ENCODE data around the gene BRCA2. TPM values are rescaled to one million over a fixed set of nuclear protein-coding genes. Genes with fewer than 3 reads are reported as not detected.
A peak's percentile ranks its signal among the peaks of the same experiment; 100 is the strongest.

Gene BRCA2
- total RNA-seq: 4.8 TPM

DNA sequence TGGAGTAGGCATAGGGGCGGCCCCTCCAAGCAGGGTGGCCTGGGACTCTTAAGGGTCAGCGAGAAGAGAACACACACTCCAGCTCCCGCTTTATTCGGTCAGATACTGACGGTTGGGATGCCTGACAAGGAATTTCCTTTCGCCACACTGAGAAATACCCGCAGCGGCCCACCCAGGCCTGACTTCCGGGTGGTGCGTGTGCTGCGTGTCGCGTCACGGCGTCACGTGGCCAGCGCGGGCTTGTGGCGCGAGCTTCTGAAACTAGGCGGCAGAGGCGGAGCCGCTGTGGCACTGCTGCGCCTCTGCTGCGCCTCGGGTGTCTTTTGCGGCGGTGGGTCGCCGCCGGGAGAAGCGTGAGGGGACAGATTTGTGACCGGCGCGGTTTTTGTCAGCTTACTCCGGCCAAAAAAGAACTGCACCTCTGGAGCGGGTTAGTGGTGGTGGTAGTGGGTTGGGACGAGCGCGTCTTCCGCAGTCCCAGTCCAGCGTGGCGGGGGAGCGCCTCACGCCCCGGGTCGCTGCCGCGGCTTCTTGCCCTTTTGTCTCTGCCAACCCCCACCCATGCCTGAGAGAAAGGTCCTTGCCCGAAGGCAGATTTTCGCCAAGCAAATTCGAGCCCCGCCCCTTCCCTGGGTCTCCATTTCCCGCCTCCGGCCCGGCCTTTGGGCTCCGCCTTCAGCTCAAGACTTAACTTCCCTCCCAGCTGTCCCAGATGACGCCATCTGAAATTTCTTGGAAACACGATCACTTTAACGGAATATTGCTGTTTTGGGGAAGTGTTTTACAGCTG, at the start of gene BRCA2, which contains the start of gene ZAR1L:
TSS of gene BRCA2 (plus strand) at position 271 of the 790 bp plus-strand sequence. CDS start 953 bp downstream, outside the sequence.
TSS of gene ZAR1L (minus strand) at position 126 of the 790 bp plus-strand sequence. CDS start 3,438 bp downstream, outside the sequence.
- peak; percentile 97 for DNase-seq

DNA sequence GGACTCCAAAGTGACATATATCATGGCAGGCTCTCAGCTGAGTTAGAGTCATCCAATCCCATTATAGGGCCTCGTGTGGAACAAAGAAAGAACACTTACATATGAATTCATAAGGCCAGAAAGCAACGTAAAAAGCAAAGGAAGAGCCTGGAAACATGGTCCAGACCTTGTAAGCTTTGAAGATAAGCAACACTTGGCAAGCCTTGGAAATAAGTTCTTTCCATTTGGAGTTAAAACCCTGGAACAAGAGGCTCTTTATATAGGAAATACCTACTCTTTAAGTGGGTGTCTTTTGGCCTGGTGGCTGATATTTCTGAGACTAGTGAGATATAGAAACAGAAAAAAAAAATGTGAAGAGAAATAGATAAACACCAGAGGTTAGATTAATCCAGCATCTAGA, 49.6 kb upstream of the BRCA2 start:
- no peak for DNase-seq

GRCh38 chr13:32266130-32266529, 49.2 kb upstream of the BRCA2 start:
- DNase-seq: no peak

DNA sequence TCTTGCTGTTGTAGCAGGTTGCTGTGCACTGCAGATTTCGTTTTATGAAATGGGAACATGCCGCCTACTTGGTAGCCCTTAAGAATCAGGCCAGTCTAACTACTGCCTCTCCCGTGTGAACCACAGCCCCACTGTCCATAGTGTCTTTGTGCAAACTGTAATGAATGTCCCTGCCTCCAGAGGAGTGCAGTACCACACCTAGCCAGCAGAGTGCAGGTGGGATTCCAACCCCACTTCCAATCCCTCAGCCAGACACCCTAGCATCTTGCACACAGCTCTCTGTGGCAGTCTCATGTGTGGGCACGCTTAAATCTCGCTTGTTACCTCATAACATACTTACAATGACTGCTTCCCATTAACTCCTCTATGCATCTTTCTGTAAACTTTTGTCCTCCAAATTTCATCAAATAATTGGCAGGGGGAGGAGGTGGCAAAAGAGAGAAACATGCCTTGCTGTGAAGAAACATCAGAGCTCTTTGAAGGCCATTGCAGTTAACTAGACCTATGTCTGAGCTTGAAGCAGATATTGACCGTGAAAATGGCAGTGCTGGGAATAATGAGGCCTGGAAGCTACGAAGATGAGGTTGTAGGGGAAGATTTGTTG, 47.4 kb upstream of the BRCA2 start:
- no peak for DNase-seq

- DNase-seq: peak; percentile 20
These were observed 43.2 kb upstream of the BRCA2 start for GRCh38 chr13:32272021-32272683.

- DNase-seq: no peak
These were observed 37.5 kb upstream of the BRCA2 start for GRCh38 chr13:32277839-32278238.

- no peak for DNase-seq
These were observed 36.9 kb upstream of the BRCA2 start for GRCh38 chr13:32278426-32278825.

GRCh38 chr13:32281096-32281495, 34.2 kb upstream of the BRCA2 start:
- no peak for DNase-seq

DNA sequence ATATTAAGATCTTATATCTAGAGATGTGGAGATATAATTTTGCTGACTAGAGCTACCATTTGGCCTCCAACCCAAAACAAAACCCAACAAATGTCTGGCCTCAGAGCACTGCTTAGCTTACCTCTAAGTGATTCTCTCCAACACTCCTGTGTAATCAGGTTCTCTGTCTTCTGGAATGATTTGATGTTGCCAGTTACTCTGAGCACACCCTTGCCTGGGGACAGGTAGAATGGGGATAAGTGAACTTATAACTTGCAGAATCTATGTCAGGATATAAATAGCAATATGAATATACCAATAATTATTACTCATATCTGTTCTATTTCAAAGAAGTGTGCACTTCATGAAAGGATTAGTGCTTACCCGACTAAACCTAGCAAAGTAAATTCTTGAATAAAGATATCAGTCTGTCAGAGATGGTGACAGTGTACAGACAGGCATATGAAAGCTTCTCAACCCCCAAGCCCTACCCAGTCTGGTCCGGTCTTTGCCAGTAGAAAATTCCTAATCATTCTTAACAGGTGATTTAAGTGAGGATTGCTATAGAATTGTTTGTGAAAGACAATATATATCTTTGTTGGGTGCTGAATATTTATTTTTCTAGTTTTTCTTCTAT, 33.1 kb upstream of the BRCA2 start:
- no peak for DNase-seq

- peak; percentile 52 for DNase-seq
These were observed 30.2 kb upstream of the BRCA2 start for GRCh38 chr13:32284927-32285632.

DNA sequence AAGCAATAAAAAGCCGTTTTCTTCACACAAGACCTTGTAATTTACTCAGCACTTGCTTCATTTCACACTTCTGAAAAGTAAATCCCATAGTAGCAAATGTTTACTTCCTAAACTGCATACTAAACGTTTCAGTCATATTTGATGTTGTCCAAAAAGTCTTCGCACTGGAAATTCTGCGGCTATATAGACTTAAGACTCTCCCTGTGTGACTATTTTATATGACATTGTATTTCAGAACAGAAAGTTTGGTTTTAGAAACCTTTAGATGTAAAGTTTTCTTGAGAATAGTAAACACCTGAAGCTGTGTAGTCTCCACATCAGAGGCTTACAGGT, 29.7 kb upstream of the BRCA2 start:
- no peak for DNase-seq

- no peak for DNase-seq
These were observed 18.1 kb upstream of the BRCA2 start for GRCh38 chr13:32297206-32297605.

- DNase-seq: no peak
These were observed 16.6 kb upstream of the BRCA2 start for GRCh38 chr13:32298695-32299094.

- DNase-seq: no peak
These were observed 15.4 kb upstream of the BRCA2 start for GRCh38 chr13:32299893-32300292.

DNA sequence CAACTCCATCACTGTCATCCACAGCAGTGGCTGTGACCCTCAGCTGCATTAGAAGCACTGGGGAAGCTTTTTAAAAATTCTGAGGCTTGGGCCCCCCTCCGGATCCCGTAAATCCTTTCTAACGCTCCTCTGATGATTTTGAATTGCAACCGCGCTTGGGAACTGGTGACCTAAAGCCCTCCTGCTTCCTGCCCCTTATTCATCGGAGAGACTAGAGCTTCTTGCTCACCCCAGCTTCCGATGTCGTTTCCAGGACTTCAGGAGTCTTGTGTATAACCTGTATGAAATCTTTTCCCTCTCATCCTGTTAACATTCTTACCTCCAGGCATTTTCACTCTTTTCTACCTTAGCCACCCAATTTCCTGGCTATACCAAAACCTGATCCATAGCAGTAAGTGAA, 14.9 kb upstream of the BRCA2 start:
- DNase-seq: no peak

DNA sequence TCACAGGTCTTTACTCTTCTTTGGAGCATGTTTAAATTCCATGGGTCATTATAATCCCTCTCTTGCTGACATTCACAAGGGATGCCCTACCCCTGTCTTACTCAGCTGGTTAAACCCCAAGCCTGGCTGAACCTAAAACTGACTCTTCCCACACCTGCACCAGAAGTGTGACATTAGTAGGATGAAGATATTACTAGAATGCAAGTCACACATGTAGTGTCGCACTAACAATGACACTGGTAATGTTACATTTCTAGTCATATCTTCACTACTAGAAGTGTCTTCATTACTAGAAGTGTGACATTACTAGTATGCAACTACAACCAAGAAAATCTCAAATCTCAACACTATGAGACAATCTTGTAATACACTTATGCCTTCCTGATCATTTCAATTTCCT, 14.4 kb upstream of the BRCA2 start:
- DNase-seq: no peak

DNA sequence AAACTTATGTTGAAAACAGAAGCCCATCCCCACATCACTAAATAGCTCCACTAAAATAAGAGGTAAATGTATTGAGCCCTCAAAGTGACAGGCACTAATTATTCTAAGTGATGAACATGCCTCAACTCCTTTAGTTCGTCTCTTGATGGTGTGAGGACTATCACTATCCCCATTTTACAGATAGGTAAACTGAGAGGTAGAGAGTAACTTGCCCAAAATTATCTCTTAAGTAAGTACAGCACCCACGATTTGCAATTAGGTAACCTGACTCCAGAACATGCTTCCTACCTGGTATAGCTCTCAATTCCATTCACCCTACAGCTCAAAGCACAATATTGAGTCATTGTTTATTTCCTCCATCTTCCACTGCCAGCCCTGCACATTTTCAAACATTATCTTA, 12.8 kb upstream of the BRCA2 start:
- no peak for DNase-seq

DNA sequence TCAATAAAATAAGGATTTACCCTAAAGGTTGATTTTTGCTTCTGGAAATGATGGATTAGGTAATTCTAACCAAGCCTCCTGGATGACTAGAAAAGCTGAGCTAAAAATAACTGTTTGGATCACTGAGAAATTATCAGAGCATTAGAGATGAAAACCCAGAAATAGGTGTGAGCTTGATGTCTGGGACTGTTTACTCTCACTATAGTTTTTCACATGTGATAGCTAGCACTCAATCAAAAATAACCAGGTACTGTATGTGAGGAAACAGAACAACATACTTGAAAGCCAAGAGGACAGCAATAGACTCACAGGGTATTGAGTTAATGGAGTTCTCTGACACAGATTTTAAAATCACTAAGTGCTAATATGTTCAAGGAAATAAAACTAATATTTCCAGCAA, 9.7 kb upstream of the BRCA2 start:
- DNase-seq: no peak

DNA sequence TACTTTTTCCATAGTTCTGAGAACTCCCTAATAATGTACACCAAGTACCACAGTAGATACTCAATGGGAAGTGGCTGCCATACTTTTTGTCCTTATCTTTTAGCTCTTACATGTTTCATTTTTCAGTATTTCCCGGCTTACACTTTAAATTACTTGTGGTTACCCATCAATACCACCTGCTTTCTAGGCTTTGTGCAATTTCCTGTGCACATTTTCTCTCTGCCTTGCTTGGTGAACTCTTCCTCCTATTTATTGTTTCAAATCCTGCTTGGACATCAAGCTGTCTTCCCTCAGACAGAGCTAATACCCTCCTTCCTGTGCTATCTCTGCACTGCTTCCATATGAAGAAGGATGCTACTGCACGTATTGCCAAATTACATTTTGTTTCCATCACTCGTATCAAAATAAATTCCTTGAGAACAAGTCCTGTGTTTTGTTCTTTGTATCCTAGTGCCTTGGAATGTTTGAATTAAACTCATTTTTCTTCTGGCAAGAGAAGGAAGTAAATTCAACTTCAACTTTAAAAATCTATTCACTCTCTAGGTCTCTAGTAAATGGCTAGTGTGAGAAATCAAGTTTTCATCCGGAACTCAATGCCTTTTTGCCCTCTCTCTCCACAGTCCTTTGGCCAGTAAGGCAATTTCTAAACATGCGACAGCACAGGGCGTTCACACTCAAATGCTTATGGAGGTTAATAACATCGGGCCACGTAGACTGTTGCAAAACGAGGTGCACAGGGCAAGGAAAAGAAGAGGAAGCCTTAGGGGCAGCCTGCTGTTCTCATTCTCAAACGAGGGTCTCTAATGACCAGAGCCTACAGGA, 5.8 kb upstream of the BRCA2 start:
- peak; percentile 16 for DNase-seq

DNA sequence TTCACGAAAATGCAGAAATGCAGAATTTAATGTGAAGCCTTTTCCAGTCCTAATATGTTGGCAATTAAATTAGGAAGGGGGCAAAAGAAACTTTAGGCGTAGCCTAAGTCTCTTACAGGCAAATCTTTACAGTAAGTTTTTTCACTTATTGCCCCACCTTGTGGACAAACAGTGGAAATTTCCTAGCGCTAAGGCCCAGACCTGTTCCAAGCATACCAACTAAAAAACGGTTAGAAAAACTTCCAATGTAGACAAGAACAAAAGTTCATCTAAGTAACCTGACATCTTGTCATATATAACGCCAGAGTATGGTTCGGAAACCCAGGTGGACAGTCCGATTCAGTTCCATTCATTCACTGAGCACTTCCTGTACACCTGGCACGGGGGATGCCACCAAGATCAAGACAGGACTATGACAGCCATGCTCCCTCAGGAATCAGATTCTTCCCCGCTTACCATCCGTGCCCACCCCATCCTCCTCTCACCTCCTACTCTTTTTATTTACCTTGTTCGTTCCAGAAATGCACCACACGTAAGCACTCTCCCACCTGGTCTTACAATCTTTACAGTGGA, 5.1 kb upstream of the BRCA2 start:
- peak; percentile 74 for DNase-seq
